ENCODE measurements around the gene TSC2. TPM values are rescaled to one million over a fixed set of nuclear protein-coding genes. Genes with fewer than 3 reads are reported as not detected.

Gene TSC2
- polyA plus RNA-seq, 2 donors, result 31.1 to 66.6 TPM

- WGBS, 2 donors, result 82 to 88% methylated on average over 8 of the region's 8 CpGs
- Histone ChIP-seq H3K4me1 (ENCODE audit: control insufficient read depth in 2 of 2, insufficient read depth in 2 of 2, low read length in 1 of 2) (peaks cover 0 to 2% of the 10 kb centered on the region in 2 donors), H3K9me3 (ENCODE audit: control insufficient read depth in 2 of 2, insufficient read depth in 1 of 2, low read depth in 1 of 2, low read length in 1 of 2) (peaks cover 0 to 3% of the 10 kb centered on the region in 2 donors), H3K36me3 (ENCODE audit: control insufficient read depth in 2 of 2, insufficient read depth in 2 of 2, low read length in 1 of 2) (peaks cover 19 to 68% of the 10 kb centered on the region in 2 donors), H3K4me3 (ENCODE audit: low read depth in 1 of 2, low read length in 2 of 2) (no peak overlapping the region), H3K27ac (ENCODE audit: low read depth in 2 of 2, low read length in 1 of 2) (no peak overlapping the region), H3K27me3 (ENCODE audit: control insufficient read depth in 1 of 2, insufficient read depth in 2 of 2, low read length in 2 of 2) (no peaks in the 10 kb centered on the region)
These were observed 25.1 kb downstream of the TSC2 start for GRCh38 chr16:2072926-2073325.

GRCh38 chr16:2074071-2074470 is 26.3 kb downstream of the TSC2 start:
- Histone ChIP-seq H3K27me3 (ENCODE audit: control insufficient read depth in 1 of 2, insufficient read depth in 2 of 2, low read length in 2 of 2) (no peaks in the 10 kb centered on the region), H3K4me1 (ENCODE audit: control insufficient read depth in 2 of 2, insufficient read depth in 2 of 2, low read length in 1 of 2) (peaks cover 0 to 2% of the 10 kb centered on the region in 2 donors), H3K36me3 (ENCODE audit: control insufficient read depth in 2 of 2, insufficient read depth in 2 of 2, low read length in 1 of 2) (peaks cover 19 to 75% of the 10 kb centered on the region in 2 donors), H3K9me3 (ENCODE audit: control insufficient read depth in 2 of 2, insufficient read depth in 1 of 2, low read depth in 1 of 2, low read length in 1 of 2) (peaks cover 0 to 3% of the 10 kb centered on the region in 2 donors), H3K4me3 (ENCODE audit: low read depth in 1 of 2, low read length in 2 of 2) (no peak overlapping the region), H3K27ac (ENCODE audit: low read depth in 2 of 2, low read length in 1 of 2) (no peak overlapping the region)
- 91 to 95% methylated on average over 20 of the region's 20 CpGs for WGBS, 2 donors

GRCh38 chr16:2075631-2076030 is 27.8 kb downstream of the TSC2 start:
- Histone ChIP-seq H3K27me3 (ENCODE audit: control insufficient read depth in 1 of 2, insufficient read depth in 2 of 2, low read length in 2 of 2) (no peaks in the 10 kb centered on the region), H3K9me3 (ENCODE audit: control insufficient read depth in 2 of 2, insufficient read depth in 1 of 2, low read depth in 1 of 2, low read length in 1 of 2) (peaks cover 0 to 3% of the 10 kb centered on the region in 2 donors), H3K4me1 (ENCODE audit: control insufficient read depth in 2 of 2, insufficient read depth in 2 of 2, low read length in 1 of 2) (peaks cover 0 to 2% of the 10 kb centered on the region in 2 donors), H3K27ac (ENCODE audit: low read depth in 2 of 2, low read length in 1 of 2) (no peak overlapping the region), H3K4me3 (ENCODE audit: low read depth in 1 of 2, low read length in 2 of 2) (no peak overlapping the region), H3K36me3 (ENCODE audit: control insufficient read depth in 2 of 2, insufficient read depth in 2 of 2, low read length in 1 of 2) (peaks cover 12 to 84% of the 10 kb centered on the region in 2 donors)
- WGBS, 2 donors, result 93 to 94% methylated on average over 22 to 24 of the region's 24 CpGs

GRCh38 chr16:2076072-2076865 is 28.5 kb downstream of the TSC2 start:
- Histone ChIP-seq H3K27ac (ENCODE audit: low read depth in 2 of 2, low read length in 1 of 2) (no peak overlapping the region), H3K27me3 (ENCODE audit: control insufficient read depth in 1 of 2, insufficient read depth in 2 of 2, low read length in 2 of 2) (no peaks in the 10 kb centered on the region), H3K36me3 (ENCODE audit: control insufficient read depth in 2 of 2, insufficient read depth in 2 of 2, low read length in 1 of 2) (peaks cover 12 to 79% of the 10 kb centered on the region in 2 donors), H3K4me1 (ENCODE audit: control insufficient read depth in 2 of 2, insufficient read depth in 2 of 2, low read length in 1 of 2) (no peaks in the 10 kb centered on the region), H3K9me3 (ENCODE audit: control insufficient read depth in 2 of 2, insufficient read depth in 1 of 2, low read depth in 1 of 2, low read length in 1 of 2) (peaks cover 0 to 3% of the 10 kb centered on the region in 2 donors), H3K4me3 (ENCODE audit: low read depth in 1 of 2, low read length in 2 of 2) (no peak overlapping the region)
- 93% methylated on average over 26 to 28 of the region's 28 CpGs for WGBS, 2 donors

- peaks cover 0 to 3% of the 10 kb centered on the region in 2 donors for H3K9me3 ChIP-seq (ENCODE audit: control insufficient read depth in 2 of 2, insufficient read depth in 1 of 2, low read depth in 1 of 2, low read length in 1 of 2)
- H3K4me3 ChIP-seq (ENCODE audit: low read depth in 1 of 2, low read length in 2 of 2), result no peak overlapping the region
- no peak overlapping the region for H3K27ac ChIP-seq (ENCODE audit: low read depth in 2 of 2, low read length in 1 of 2)
- 90 to 91% methylated on average over 17 of the region's 17 CpGs for WGBS, 2 donors
- no peaks in the 10 kb centered on the region for H3K27me3 ChIP-seq (ENCODE audit: control insufficient read depth in 1 of 2, insufficient read depth in 2 of 2, low read length in 2 of 2)
- H3K36me3 ChIP-seq (ENCODE audit: control insufficient read depth in 2 of 2, insufficient read depth in 2 of 2, low read length in 1 of 2), result peaks cover 14 to 76% of the 10 kb centered on the region in 2 donors
- H3K4me1 ChIP-seq (ENCODE audit: control insufficient read depth in 2 of 2, insufficient read depth in 2 of 2, low read length in 1 of 2), result peaks cover 0 to 6% of the 10 kb centered on the region in 2 donors
These were observed 29.2 kb downstream of the TSC2 start for GRCh38 chr16:2077016-2077415.

GRCh38 chr16:2077696-2078095 is 29.9 kb downstream of the TSC2 start:
- 93 to 94% methylated on average over 21 of the region's 21 CpGs for WGBS, 2 donors
- Histone ChIP-seq H3K36me3 (ENCODE audit: control insufficient read depth in 2 of 2, insufficient read depth in 2 of 2, low read length in 1 of 2) (peaks cover 11 to 69% of the 10 kb centered on the region in 2 donors), H3K4me1 (ENCODE audit: control insufficient read depth in 2 of 2, insufficient read depth in 2 of 2, low read length in 1 of 2) (peaks cover 0 to 13% of the 10 kb centered on the region in 2 donors), H3K9me3 (ENCODE audit: control insufficient read depth in 2 of 2, insufficient read depth in 1 of 2, low read depth in 1 of 2, low read length in 1 of 2) (peaks cover 0 to 3% of the 10 kb centered on the region in 2 donors), H3K27ac (ENCODE audit: low read depth in 2 of 2, low read length in 1 of 2) (no peak overlapping the region), H3K27me3 (ENCODE audit: control insufficient read depth in 1 of 2, insufficient read depth in 2 of 2, low read length in 2 of 2) (no peaks in the 10 kb centered on the region), H3K4me3 (ENCODE audit: low read depth in 1 of 2, low read length in 2 of 2) (no peak overlapping the region)

- Histone ChIP-seq H3K4me1 (ENCODE audit: control insufficient read depth in 2 of 2, insufficient read depth in 2 of 2, low read length in 1 of 2) (peaks cover 0 to 14% of the 10 kb centered on the region in 2 donors), H3K27me3 (ENCODE audit: control insufficient read depth in 1 of 2, insufficient read depth in 2 of 2, low read length in 2 of 2) (no peaks in the 10 kb centered on the region), H3K4me3 (ENCODE audit: low read depth in 1 of 2, low read length in 2 of 2) (no peak overlapping the region), H3K27ac (ENCODE audit: low read depth in 2 of 2, low read length in 1 of 2) (no peak overlapping the region), H3K9me3 (ENCODE audit: control insufficient read depth in 2 of 2, insufficient read depth in 1 of 2, low read depth in 1 of 2, low read length in 1 of 2) (peaks cover 0 to 3% of the 10 kb centered on the region in 2 donors), H3K36me3 (ENCODE audit: control insufficient read depth in 2 of 2, insufficient read depth in 2 of 2, low read length in 1 of 2) (peaks cover 7 to 69% of the 10 kb centered on the region in 2 donors)
- 90 to 92% methylated on average over 7 of the region's 7 CpGs for WGBS, 2 donors
These were observed 30.3 kb downstream of the TSC2 start for GRCh38 chr16:2078096-2078495.

GRCh38 chr16:2078691-2079090 is 30.9 kb downstream of the TSC2 start:
- Histone ChIP-seq H3K9me3 (ENCODE audit: control insufficient read depth in 2 of 2, insufficient read depth in 1 of 2, low read depth in 1 of 2, low read length in 1 of 2) (peaks cover 0 to 3% of the 10 kb centered on the region in 2 donors), H3K27ac (ENCODE audit: low read depth in 2 of 2, low read length in 1 of 2) (no peak overlapping the region), H3K4me3 (ENCODE audit: low read depth in 1 of 2, low read length in 2 of 2) (no peak overlapping the region), H3K27me3 (ENCODE audit: control insufficient read depth in 1 of 2, insufficient read depth in 2 of 2, low read length in 2 of 2) (no peaks in the 10 kb centered on the region), H3K4me1 (ENCODE audit: control insufficient read depth in 2 of 2, insufficient read depth in 2 of 2, low read length in 1 of 2) (peaks cover 0 to 14% of the 10 kb centered on the region in 2 donors), H3K36me3 (ENCODE audit: control insufficient read depth in 2 of 2, insufficient read depth in 2 of 2, low read length in 1 of 2) (peaks cover 6 to 68% of the 10 kb centered on the region in 2 donors)
- WGBS, 2 donors, result 86 to 88% methylated on average over 23 of the region's 23 CpGs

GRCh38 chr16:2079311-2079800 is 31.6 kb downstream of the TSC2 start:
- Histone ChIP-seq H3K9me3 (ENCODE audit: control insufficient read depth in 2 of 2, insufficient read depth in 1 of 2, low read depth in 1 of 2, low read length in 1 of 2) (no peaks in the 10 kb centered on the region), H3K36me3 (ENCODE audit: control insufficient read depth in 2 of 2, insufficient read depth in 2 of 2, low read length in 1 of 2) (peaks cover 3 to 68% of the 10 kb centered on the region in 2 donors), H3K27me3 (ENCODE audit: control insufficient read depth in 1 of 2, insufficient read depth in 2 of 2, low read length in 2 of 2) (no peaks in the 10 kb centered on the region), H3K4me3 (ENCODE audit: low read depth in 1 of 2, low read length in 2 of 2) (no peak overlapping the region), H3K27ac (ENCODE audit: low read depth in 2 of 2, low read length in 1 of 2) (no peak overlapping the region), H3K4me1 (ENCODE audit: control insufficient read depth in 2 of 2, insufficient read depth in 2 of 2, low read length in 1 of 2) (peaks cover 0 to 14% of the 10 kb centered on the region in 2 donors)
- WGBS, 2 donors, result 91 to 94% methylated on average over 30 of the region's 30 CpGs

Measured in esophagus (tissue), 2 donors.